HepG2 (cell line): ENCODE results near the gene HS3ST4. TPM values are rescaled to one million over a fixed set of nuclear protein-coding genes. Genes with fewer than 3 reads are reported as not detected.

Source experiments
- ATAC-seq: fragments of 200-7000 bp; cut with Tn5 transposase; 3 replicates; pipeline ENCODE4 v1.9.1; 2020; ENCODE audit warnings: mild to moderate bottlenecking, moderate library complexity
- BruUV-seq: library from RNA; stranded (reverse); fragments of 400-500 nt; replicated peaks from 2 replicates; lab custom pipeline; 2021; lab: Mats Ljungman, UMichigan
- CTCF ChIA-PET: fragments of 300-600 bp; formaldehyde crosslinking; extraction: SDS; loops from one replicate; lab custom pipeline; 2021; ENCODE audit warnings: low total read pairs, inconsistent platforms, low intra/inter-chr PET ratio; lab: Yijun Ruan, JAX
- POLR2A ChIA-PET: fragments of 350-600 bp; sonication (Branson Sonifier 250); formaldehyde crosslinking; loops from one replicate; lab custom pipeline; 2020; ENCODE audit warnings: antibody characterized with exemption, inconsistent platforms; lab: Yijun Ruan, JAX
- DNase-seq: peaks from one replicate; pipeline ENCODE4 v3.0.0-alpha.2; 2015; ENCODE audit warnings: low spot score
- FAIRE-seq: peaks from 3 replicates; lab custom pipeline; 2011; peaks lifted over from hg19 to GRCh38; lab: Jason Lieb, UNC
- H2AFZ ChIP-seq: one replicate; pipeline ENCODE4 v1.6.1; 2011; ENCODE audit warnings: low read length, inconsistent platforms
- H3K27ac ChIP-seq: fragments of 300-600 bp; 3 replicates; pipeline ENCODE4 v1.8.0; 2011; ENCODE audit warnings: mixed run types, mild to moderate bottlenecking, mixed read lengths, low read length, inconsistent platforms; ENCODE audit not compliant: insufficient read depth; ENCODE audit errors: extremely low read length
- H3K27me3 ChIP-seq, 2 experiments: fragments of 200-600 bp in 1 of 2; 2 replicates in 1 of 2; 3 replicates in 1 of 2; pipeline versions ENCODE4 v1.6.0 to v1.8.0; 2011; ENCODE audit warnings: low read length in 2 of 2, mild to moderate bottlenecking in 2 of 2, moderate library complexity in 2 of 2, inconsistent platforms in 1 of 2; ENCODE audit not compliant: insufficient read depth in 2 of 2, control insufficient read depth in 1 of 2
- H3K36me3 ChIP-seq, 2 experiments: fragments of 200-600 bp in 1 of 2; replicated peaks in 1 of 2; 2 replicates in 1 of 2; 3 replicates in 1 of 2; pipeline versions ENCODE4 v1.5.1 to v1.8.0; 2011; ENCODE audit warnings: low read length in 2 of 2, inconsistent platforms in 1 of 2; ENCODE audit not compliant: insufficient read depth in 2 of 2, control insufficient read depth in 1 of 2
- H3K4me1 ChIP-seq: 2 replicates; pipeline ENCODE4 v1.5.1; 2012; ENCODE audit warnings: low read length, inconsistent platforms; ENCODE audit not compliant: insufficient read depth
- H3K4me2 ChIP-seq: 2 replicates; pipeline ENCODE4 v1.6.0; 2011; ENCODE audit warnings: low read depth, low read length, inconsistent platforms
- H3K4me3 ChIP-seq, 3 experiments: fragments of 200-600 bp in 1 of 3; sonication (generic), shearing (Covaris generic) in 1 of 3; replicated peaks in 1 of 3; 2 replicates each; pipeline ENCODE4 v1.5.1; 2011 to 2016; ENCODE audit warnings: low read length in 3 of 3, inconsistent platforms in 2 of 3, low read depth in 2 of 3, mild to moderate bottlenecking in 2 of 3, control low read depth in 1 of 3, mixed read lengths in 1 of 3; ENCODE audit not compliant: insufficient read depth in 1 of 3
- H3K79me2 ChIP-seq: one replicate; pipeline ENCODE4 v1.6.1; 2011; ENCODE audit warnings: low read length, inconsistent platforms; ENCODE audit not compliant: insufficient read depth
- H3K9ac ChIP-seq: 2 replicates; pipeline ENCODE4 v1.6.0; 2011; ENCODE audit warnings: mild to moderate bottlenecking, low read depth, low read length, inconsistent platforms; ENCODE audit not compliant: insufficient read depth
- H3K9me3 ChIP-seq: 2 replicates; pipeline ENCODE4 v1.5.1; 2012; ENCODE audit warnings: mild to moderate bottlenecking, low read length
- H4K20me1 ChIP-seq: 2 replicates; pipeline ENCODE4 v1.6.0; 2011; ENCODE audit warnings: inconsistent platforms, mild to moderate bottlenecking, low read length, moderate library complexity; ENCODE audit not compliant: insufficient read depth
- RERE ChIP-seq: IDR thresholded peaks from 2 replicates; pipeline ENCODE4 v1.6.1; 2016; ENCODE audit warnings: low read depth, missing genetic modification reagents, missing compliant biosample characterization
- SMAD3 ChIP-seq: sonication (generic); formaldehyde crosslinking; IDR thresholded peaks from 2 replicates; pipeline ENCODE4 v1.4.0; 2020; ENCODE audit warnings: missing genetic modification reagents
- TCF12 ChIP-seq, 2 experiments: fragments of 450-650 bp in 1 of 2; sonication (generic) in 1 of 2; formaldehyde crosslinking in 1 of 2; IDR thresholded peaks; 2 replicates each; pipeline versions ENCODE4 v1.6.1 to v1.8.0; 2017 to 2022; ENCODE audit warnings: antibody characterized with exemption in 1 of 2, mild to moderate bottlenecking in 1 of 2, missing genetic modification reagents in 1 of 2, moderate library complexity in 1 of 2
- ZC3H13 ChIP-seq: sonication (generic); formaldehyde crosslinking; IDR thresholded peaks from 2 replicates; pipeline ENCODE4 v1.8.1; 2023; ENCODE audit warnings: mild to moderate bottlenecking, missing genetic modification reagents, moderate library complexity
- ZNF816 ChIP-seq: sonication (generic); formaldehyde crosslinking; IDR thresholded peaks from 2 replicates; pipeline ENCODE4 v1.8.0; 2022; ENCODE audit warnings: missing genetic modification reagents, mild to moderate bottlenecking, borderline replicate concordance
- WGBS: methylation state at CpG from one replicate; pipeline ENCODE4 v1.1.6; 2017; ENCODE audit warnings: low lambda C conversion rate; 5-methylcytosine and 5-hydroxymethylcytosine counted together
- in situ Hi-C: cut with HindIII; loops from 2 replicates; pipeline ENCODE4 v1.10.0; 2017; ENCODE audit warnings: low pct_unique_long_range_greater_than_20kb; ENCODE audit not compliant: extremely low pct_ligation_motif_present
- intact Hi-C: fragments of 100-400 bp; cut with micrococcal nuclease; formaldehyde crosslinking; loops from one replicate; pipeline ENCODE4 v1.10.0; 2022; ENCODE audit not compliant: unreplicated experiment
- polyA plus RNA-seq, 8 experiments: library from polyadenylated mRNA; depleted of rRNA in 3 of 8; stranded (reverse) in 7 of 8; unstranded in 1 of 8; fragments of >200 nt; fragmentation: Illumina TruSeq in 4 of 8; extraction: Trizol in 4 of 8; gene quantifications; 2 replicates each; pipeline versions ENCODE4 v1.2.1 to v1.2.3, GENCODE V29; 2011 to 2016; ENCODE audit warnings: low read depth in 4 of 8, missing spikeins in 1 of 8, mixed read lengths in 1 of 8; ENCODE audit not compliant: insufficient read depth in 1 of 8
- total RNA-seq, 5 experiments: library from RNA; depleted of rRNA; stranded (reverse); fragments of >200 nt; fragmentation: Illumina TruSeq; extraction: Trizol; gene quantifications; 2 replicates each; pipeline ENCODE4 v1.2.3, GENCODE V29; 2016; ENCODE audit warnings: low read depth in 1 of 5

Gene HS3ST4
- total and polyA plus RNA-seq, 2 of the 13 experiments (the other 11 are each of a cell fraction or from before 2014, with no cell fraction given) = not detected

- TF ChIP-seq ZNF816 (CRISPR knock-in tag) = no peak
- no peak for TF ChIP-seq TCF12 (IDR thresholded peaks at IDR 0.05)
- TF ChIP-seq TCF12 (CRISPR knock-in tag; IDR thresholded peaks at IDR 0.05) = no peak
Measured at GRCh38 chr16:25751230-25751835, 59.6 kb downstream of the HS3ST4 start (continued).

DNA sequence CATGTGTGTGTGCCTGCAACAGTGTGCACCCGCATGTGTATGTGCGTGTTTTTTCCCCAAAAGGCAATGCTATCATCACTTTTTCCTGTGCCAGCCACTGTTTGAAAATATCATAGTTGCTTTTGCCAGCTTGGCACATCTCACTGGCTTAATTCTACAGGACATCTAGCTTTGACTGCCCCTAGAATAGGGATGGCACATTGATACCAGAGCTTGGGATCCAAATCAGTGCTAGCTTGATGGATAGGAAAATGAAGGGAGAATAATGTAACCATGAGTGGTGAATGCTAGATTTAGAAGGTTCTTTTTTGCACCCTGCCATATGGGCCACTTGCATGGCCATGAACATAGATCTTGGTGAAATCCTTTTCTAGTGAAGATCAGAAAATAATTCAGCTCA lies 72.7 kb downstream of the HS3ST4 start:
- CTCF ChIA-PET = no interaction called here
- Histone ChIP-seq H4K20me1 (no peaks in the 10 kb centered on the region), H2AFZ (no peak overlapping the region), H3K36me3 (no peaks in the 10 kb centered on the region), H3K79me2 (no peaks in the 10 kb centered on the region), H3K27ac (no peak overlapping the region), H3K4me3 (no peak overlapping the region), H3K9ac (no peak overlapping the region), H3K9me3 (no peaks in the 10 kb centered on the region), H3K4me2 (no peak overlapping the region), H3K4me1 (no peaks in the 10 kb centered on the region), H3K27me3 (peaks cover 0 to 8% of the 10 kb centered on the region in 2 experiments; a peak in 1 of 5 replicates)
- POLR2A ChIA-PET = no interaction called here
- ATAC-seq (no peak), FAIRE-seq (no peak), DNase-seq (no peak)
- in situ Hi-C loops (no loop called here), intact Hi-C loops (no loop called here)
- TF ChIP-seq SMAD3 (CRISPR knock-in tag) (no peak), ZC3H13 (CRISPR knock-in tag) (no peak), RERE (no peak)
- BruUV-seq = no TSS peak
- WGBS = 13% methylated on average over 2 of the region's 2 CpGs
